ENCODE measurements around the gene DEXI.

Gene DEXI

GRCh38 chr16:10885246-10885645 is 57.0 kb downstream of the DEXI start:
- no peak for DNase-seq

- DNase-seq = no peak
Measured at GRCh38 chr16:10883004-10883403, 59.3 kb downstream of the DEXI start.

- DNase-seq = no peak
Measured at GRCh38 chr16:10881479-10882030, 60.7 kb downstream of the DEXI start.

GRCh38 chr16:10880594-10881452 is 61.4 kb downstream of the DEXI start:
- DNase-seq = no peak

- no peak for DNase-seq
Measured at GRCh38 chr16:10879681-10880589, 62.3 kb downstream of the DEXI start.

Data from NCI-H510A (cell line).